Esophagus (tissue), 2 donors: Measurements from ENCODE around the gene C11orf52. TPM values are rescaled to one million over a fixed set of nuclear protein-coding genes. Genes with fewer than 3 reads are reported as not detected.

Source experiments
- H3K27ac ChIP-seq, 2 donors: one replicate each; pipeline ENCODE4 v1.5.1; 2013; ENCODE audit warnings: low read depth in 2 of 2, mild to moderate bottlenecking in 2 of 2, inconsistent platforms in 1 of 2, low read length in 1 of 2, moderate library complexity in 1 of 2
- H3K27me3 ChIP-seq, 2 donors: one replicate each; pipeline ENCODE4 v1.6.1; 2013; ENCODE audit warnings: low read length in 2 of 2, control low read depth in 1 of 2, mild to moderate bottlenecking in 1 of 2; ENCODE audit not compliant: insufficient read depth in 2 of 2, control insufficient read depth in 1 of 2
- H3K36me3 ChIP-seq, 2 donors: one replicate each; pipeline ENCODE4 v1.6.1; 2013; ENCODE audit warnings: low read length in 1 of 2; ENCODE audit not compliant: control insufficient read depth in 2 of 2, insufficient read depth in 2 of 2
- H3K4me1 ChIP-seq, 2 donors: one replicate each; pipeline ENCODE4 v1.6.1; 2013; ENCODE audit warnings: low read length in 1 of 2; ENCODE audit not compliant: control insufficient read depth in 2 of 2, insufficient read depth in 2 of 2
- H3K4me3 ChIP-seq, 2 donors: one replicate each; pipeline ENCODE4 v1.5.1; 2013; ENCODE audit warnings: low read length in 2 of 2, mild to moderate bottlenecking in 2 of 2, low read depth in 1 of 2, moderate library complexity in 1 of 2
- H3K9me3 ChIP-seq, 2 donors: one replicate each; pipeline ENCODE4 v1.6.1; 2013; ENCODE audit warnings: mild to moderate bottlenecking in 2 of 2, low read depth in 1 of 2, low read length in 1 of 2, moderate library complexity in 1 of 2; ENCODE audit not compliant: control insufficient read depth in 2 of 2, insufficient read depth in 1 of 2
- WGBS, 2 donors: extraction: QIAGEN DNeasy Blood & Tissue Kit; methylation state at CpG; one replicate each; pipeline ENCODE4 v1.1.7; 2013; 5-methylcytosine and 5-hydroxymethylcytosine counted together
- polyA plus RNA-seq, 2 donors: library from polyadenylated mRNA; stranded (reverse); fragments of 200-250 nt; gene quantifications; one replicate each; pipeline ENCODE4 v1.2.3, GENCODE V29; 2013
- donor health status: healthy with polysubstance abuse.
- donor health status: Bipolar disorder and iron deficiency.

Gene C11orf52
- polyA plus RNA-seq, 2 donors: 6.5 to 6.6 TPM

- 33 to 36% methylated on average over 17 of the region's 17 CpGs for WGBS, 2 donors
- Histone ChIP-seq H3K4me3 (peak within 1 kb of the TSS; percentile 18 to 32), H3K4me1 (peaks cover 0 to 9% of the 10 kb centered on the region in 2 donors), H3K27me3 (no peaks in the 10 kb centered on the region), H3K36me3 (no peaks in the 10 kb centered on the region), H3K9me3 (no peaks in the 10 kb centered on the region), H3K27ac (peak within 1 kb of the TSS; percentile 79 to 92)
Measured at GRCh38 chr11:111911563-111912401, 6.9 kb upstream of the C11orf52 start, which contains the start of gene CRYAB. TSS of gene CRYAB (minus strand) at chr11:111911770. CDS start at chr11:111911724, 46 bp downstream.

GRCh38 chr11:111912535-111912934 lies 6.2 kb upstream of the C11orf52 start, which contains the start of gene HSPB2:
TSS of gene HSPB2 (plus strand) at chr11:111912734. CDS start at chr11:111912830, 96 bp downstream.
- WGBS, 2 donors: 14 to 25% methylated on average over 21 to 26 of the region's 26 CpGs
- Histone ChIP-seq H3K9me3 (no peaks in the 10 kb centered on the region), H3K36me3 (no peaks in the 10 kb centered on the region), H3K4me1 (peaks cover 0 to 9% of the 10 kb centered on the region in 2 donors), H3K27ac (peak within 1 kb of the TSS; percentile 79 to 92), H3K27me3 (no peaks in the 10 kb centered on the region), H3K4me3 (peak within 1 kb of the TSS; percentile 29 to 32)

GRCh38 chr11:111913031-111913861 lies 5.5 kb upstream of the C11orf52 start:
- Histone ChIP-seq H3K27me3 (no peaks in the 10 kb centered on the region), H3K27ac (peak overlapping the region; percentile 79 to 92), H3K4me1 (peaks cover 0 to 9% of the 10 kb centered on the region in 2 donors), H3K36me3 (no peaks in the 10 kb centered on the region), H3K9me3 (no peaks in the 10 kb centered on the region), H3K4me3 (peak overlapping the region; percentile 29 to 32)
- WGBS, 2 donors: 58 to 60% methylated on average over 24 of the region's 24 CpGs

GRCh38 chr11:111913997-111914396 lies 4.7 kb upstream of the C11orf52 start:
- WGBS, 2 donors: 17 to 18% methylated on average over 4 of the region's 4 CpGs

GRCh38 chr11:111916768-111917167 lies 1.9 kb upstream of the C11orf52 start:
- H3K27ac ChIP-seq: no peak overlapping the region
- no peak overlapping the region for H3K4me3 ChIP-seq
- H3K4me1 ChIP-seq: peaks cover 0 to 4% of the 10 kb centered on the region in 2 donors
- H3K9me3 ChIP-seq: no peaks in the 10 kb centered on the region
- no peaks in the 10 kb centered on the region for H3K27me3 ChIP-seq
- WGBS, 2 donors: 92 to 93% methylated on average over 1 of the region's 1 CpG
- no peaks in the 10 kb centered on the region for H3K36me3 ChIP-seq

More at GRCh38 chr11:111913997-111914396, 4.7 kb upstream of the C11orf52 start:
- Histone ChIP-seq H3K9me3 (no peaks in the 10 kb centered on the region), H3K4me1 (peaks cover 0 to 9% of the 10 kb centered on the region in 2 donors), H3K27me3 (no peaks in the 10 kb centered on the region), H3K36me3 (no peaks in the 10 kb centered on the region), H3K27ac (peak overlapping the region; percentile 79 to 92), H3K4me3 (no peak overlapping the region)

GRCh38 chr11:111917312-111917711 lies 1.4 kb upstream of the C11orf52 start:
- 86 to 89% methylated on average over 2 of the region's 2 CpGs for WGBS, 2 donors
- Histone ChIP-seq H3K4me1 (peaks cover 0 to 4% of the 10 kb centered on the region in 2 donors), H3K27ac (no peak overlapping the region), H3K4me3 (no peak overlapping the region), H3K36me3 (no peaks in the 10 kb centered on the region), H3K27me3 (no peaks in the 10 kb centered on the region), H3K9me3 (no peaks in the 10 kb centered on the region)

GRCh38 chr11:111917788-111918187 lies 925 bp upstream of the C11orf52 start:
- WGBS, 2 donors: 92 to 93% methylated on average over 3 of the region's 3 CpGs
- H3K36me3 ChIP-seq: no peaks in the 10 kb centered on the region
- H3K9me3 ChIP-seq: no peaks in the 10 kb centered on the region
- no peak overlapping the region for H3K27ac ChIP-seq
- H3K4me3 ChIP-seq: no peak overlapping the region
- no peaks in the 10 kb centered on the region for H3K27me3 ChIP-seq
- peaks cover 0 to 4% of the 10 kb centered on the region in 2 donors for H3K4me1 ChIP-seq

- Histone ChIP-seq H3K4me1 (peaks cover 0 to 2% of the 10 kb centered on the region in 2 donors), H3K27ac (no peak overlapping the region)
Measured at GRCh38 chr11:111920908-111921307, 2.2 kb downstream of the C11orf52 start.

GRCh38 chr11:111921541-111922230 lies 3.0 kb downstream of the C11orf52 start:
- peaks cover 0 to 7% of the 10 kb centered on the region in 2 donors for H3K4me1 ChIP-seq
- WGBS, 2 donors: 85 to 90% methylated on average over 7 of the region's 7 CpGs
- H3K27me3 ChIP-seq: no peaks in the 10 kb centered on the region
- no peaks in the 10 kb centered on the region for H3K9me3 ChIP-seq
- H3K27ac ChIP-seq: peak overlapping the region in 1 of 2 donors; percentile 27
- no peaks in the 10 kb centered on the region for H3K36me3 ChIP-seq
- no peak overlapping the region for H3K4me3 ChIP-seq

More at GRCh38 chr11:111920908-111921307, 2.2 kb downstream of the C11orf52 start:
- H3K9me3 ChIP-seq: no peaks in the 10 kb centered on the region
- 77 to 93% methylated on average over 2 of the region's 2 CpGs for WGBS, 2 donors
- no peaks in the 10 kb centered on the region for H3K27me3 ChIP-seq
- H3K36me3 ChIP-seq: no peaks in the 10 kb centered on the region
- H3K4me3 ChIP-seq: no peak overlapping the region
